GM18868 (cell line): Measurements from ENCODE around the gene FHOD3.
"Not testable (repeated sequence)": the region's sequence is repeated elsewhere in the genome, so short reads cannot be mapped to it uniquely, and the experiment has no call there.

Experiments used
- ATAC-seq: cut with Tn5 transposase; IDR thresholded peaks from one replicate; pipeline ENCODE4 v1.9.1; 2021; ENCODE audit warnings: mild to moderate bottlenecking, moderate library complexity; ENCODE audit not compliant: unreplicated experiment

FHOD3 gene

GRCh38 chr18:36441426-36442240 lies 144.1 kb downstream of the FHOD3 start:
- no peak for ATAC-seq

GRCh38 chr18:36442717-36443116 lies 145.2 kb downstream of the FHOD3 start:
- no peak for ATAC-seq

GRCh38 chr18:36446059-36446458 lies 148.5 kb downstream of the FHOD3 start:
- no peak for ATAC-seq

- no peak for ATAC-seq
These were observed 151.1 kb downstream of the FHOD3 start for GRCh38 chr18:36448384-36449290.

- no peak for ATAC-seq
These were observed 151.9 kb downstream of the FHOD3 start for GRCh38 chr18:36449451-36449850.

- ATAC-seq: no peak
These were observed 152.8 kb downstream of the FHOD3 start for GRCh38 chr18:36450264-36450663.

GRCh38 chr18:36451454-36452251 lies 154.1 kb downstream of the FHOD3 start:
- no peak for ATAC-seq

GRCh38 chr18:36454245-36454644 lies 156.7 kb downstream of the FHOD3 start:
- no peak for ATAC-seq

- ATAC-seq: no peak
These were observed 157.4 kb downstream of the FHOD3 start for GRCh38 chr18:36454848-36455458.

- no peak for ATAC-seq
These were observed 158.4 kb downstream of the FHOD3 start for GRCh38 chr18:36455931-36456330.

- ATAC-seq: no peak
These were observed 159.1 kb downstream of the FHOD3 start for GRCh38 chr18:36456622-36457021.

- ATAC-seq: no peak
These were observed 160.2 kb downstream of the FHOD3 start for GRCh38 chr18:36457683-36458082.

GRCh38 chr18:36458306-36458705 lies 160.8 kb downstream of the FHOD3 start:
- ATAC-seq: no peak

- no peak for ATAC-seq
These were observed 161.7 kb downstream of the FHOD3 start for GRCh38 chr18:36459203-36459602.

GRCh38 chr18:36459786-36460185 lies 162.3 kb downstream of the FHOD3 start:
- no peak for ATAC-seq

- ATAC-seq: no peak
These were observed 162.9 kb downstream of the FHOD3 start for GRCh38 chr18:36460324-36460850.

GRCh38 chr18:36460854-36461253 lies 163.3 kb downstream of the FHOD3 start:
- no peak for ATAC-seq

GRCh38 chr18:36461551-36461987 lies 164.1 kb downstream of the FHOD3 start:
- no peak for ATAC-seq

- ATAC-seq: not testable (repeated sequence)
These were observed 166.0 kb downstream of the FHOD3 start for GRCh38 chr18:36463516-36463915.

GRCh38 chr18:36464126-36464651 lies 166.7 kb downstream of the FHOD3 start:
- ATAC-seq: no peak
